Neural cell (in vitro differentiated cells): Measurements from ENCODE around the gene NLRP6.

ENCODE experiments used
- CTCF ChIP-seq: fragments of 450-650 bp; IDR thresholded peaks from 2 replicates; pipeline ENCODE4 v1.5.1; 2014; ENCODE audit warnings: antibody characterized with exemption, mild to moderate bottlenecking, moderate library complexity; ENCODE audit not compliant: poor library complexity, severe bottlenecking
- EP300 ChIP-seq: fragments of 450-650 bp; conservative IDR thresholded peaks from 2 replicates; pipeline ENCODE4 v1.6.1; 2014; ENCODE audit warnings: antibody characterized with exemption, mild to moderate bottlenecking, moderate library complexity; ENCODE audit not compliant: poor library complexity, severe bottlenecking
- EZH2 ChIP-seq: fragments of 200-600, 300-800 bp; shearing (Covaris generic), sonication (generic); IDR thresholded peaks from 2 replicates; pipeline ENCODE4 v1.6.1; 2014; ENCODE audit warnings: antibody characterized with exemption, low read length, borderline replicate concordance, mild to moderate bottlenecking; ENCODE audit not compliant: insufficient read depth, poor library complexity, severe bottlenecking
- POLR2AphosphoS5 ChIP-seq: IDR thresholded peaks from 2 replicates; pipeline ENCODE4 v1.6.1; 2012
- REST ChIP-seq: IDR thresholded peaks from 2 replicates; pipeline ENCODE4 v1.6.1; 2012; ENCODE audit warnings: borderline replicate concordance

GRCh38 chr11:252666-253065 is 25.5 kb upstream of the NLRP6 start:
- TF ChIP-seq CTCF (no peak), POLR2AphosphoS5 (no peak), REST (no peak), EZH2 (no peak), EP300 (no peak)
